Large intestine (tissue), 3 donors: ENCODE measurements around the gene TMEM79. TPM values are rescaled to one million over a fixed set of nuclear protein-coding genes. Genes with fewer than 3 reads are reported as not detected.

ENCODE experiments used
- DNase-seq, 2 donors: peaks; one replicate each; pipeline versions ENCODE4 v3.0.0 to v3.0.0-alpha.2; 2013
- H3K27ac ChIP-seq: one replicate; pipeline ENCODE4 v1.5.1; 2013; ENCODE audit warnings: low read length
- H3K27me3 ChIP-seq: 2 replicates; pipeline ENCODE4 v1.6.1; 2013; ENCODE audit warnings: low read length; ENCODE audit not compliant: control insufficient read depth, insufficient read depth
- H3K36me3 ChIP-seq: 2 replicates; pipeline ENCODE4 v1.6.1; 2013; ENCODE audit warnings: low read length; ENCODE audit not compliant: control insufficient read depth, insufficient read depth
- H3K4me1 ChIP-seq: one replicate; pipeline ENCODE4 v1.6.1; 2013; ENCODE audit warnings: low read length; ENCODE audit not compliant: control insufficient read depth, insufficient read depth
- H3K4me3 ChIP-seq: one replicate; pipeline ENCODE4 v1.5.1; 2013; ENCODE audit warnings: low read length
- H3K9me3 ChIP-seq: one replicate; pipeline ENCODE4 v1.6.1; 2013; ENCODE audit warnings: mild to moderate bottlenecking, low read depth, low read length, moderate library complexity; ENCODE audit not compliant: control insufficient read depth
- WGBS: methylation state at CpG from one replicate; pipeline ENCODE4 v1.1.5; 2013; ENCODE audit warnings: low lambda C conversion rate; ENCODE audit not compliant: insufficient coverage; 5-methylcytosine and 5-hydroxymethylcytosine counted together
- polyA plus RNA-seq: library from polyadenylated mRNA; unstranded; fragments of 120-200 nt; gene quantifications from one replicate; pipeline ENCODE4 v1.2.1, GENCODE V29; 2013

The TMEM79 gene
- polyA plus RNA-seq, 1 donor: 7.3 TPM

GRCh38 chr1:156246781-156247459 lies 37.2 kb upstream of the TMEM79 start:
- Histone ChIP-seq H3K4me3 (no peak overlapping the region), H3K27ac (no peak overlapping the region), H3K4me1 (peaks cover 4% of the 10 kb centered on the region), H3K27me3 (peaks cover 20% of the 10 kb centered on the region), H3K9me3 (no peaks in the 10 kb centered on the region), H3K36me3 (peaks cover 40% of the 10 kb centered on the region)
- WGBS: no CpG with 5 or more reads among the region's 16 CpGs
- no peak for DNase-seq

- Histone ChIP-seq H3K4me1 (peaks cover 4% of the 10 kb centered on the region), H3K4me3 (no peak within 1 kb of the TSS), H3K27me3 (peaks cover 20% of the 10 kb centered on the region), H3K27ac (no peak within 1 kb of the TSS), H3K36me3 (peaks cover 42% of the 10 kb centered on the region), H3K9me3 (no peaks in the 10 kb centered on the region)
- DNase-seq: peak in 1 of 2 donors; percentile 35
- WGBS: no CpG with 5 or more reads among the region's 16 CpGs
Measured at GRCh38 chr1:156247460-156248322, 36.4 kb upstream of the TMEM79 start, which contains the start of gene PAQR6. PAQR6 (minus strand) TSS chr1:156248056; CDS start chr1:156246731, 1,325 bp downstream.

- DNase-seq: no peak
- Histone ChIP-seq H3K27ac (no peak overlapping the region), H3K4me3 (no peak overlapping the region), H3K4me1 (peaks cover 4% of the 10 kb centered on the region), H3K36me3 (peaks cover 44% of the 10 kb centered on the region), H3K27me3 (peaks cover 20% of the 10 kb centered on the region), H3K9me3 (no peaks in the 10 kb centered on the region)
- WGBS: no CpG with 5 or more reads among the region's 4 CpGs
Measured at GRCh38 chr1:156248323-156248683, 35.8 kb upstream of the TMEM79 start.

GRCh38 chr1:156249593-156249992 lies 34.5 kb upstream of the TMEM79 start:
- WGBS: no CpG with 5 or more reads among the region's 5 CpGs
- Histone ChIP-seq H3K9me3 (no peaks in the 10 kb centered on the region), H3K27ac (no peak overlapping the region), H3K36me3 (peaks cover 55% of the 10 kb centered on the region), H3K4me1 (peaks cover 4% of the 10 kb centered on the region), H3K4me3 (no peak overlapping the region), H3K27me3 (peaks cover 17% of the 10 kb centered on the region)
- no peak for DNase-seq

GRCh38 chr1:156251527-156251926 lies 32.6 kb upstream of the TMEM79 start:
- no peaks in the 10 kb centered on the region for H3K9me3 ChIP-seq
- DNase-seq: no peak
- H3K27ac ChIP-seq: peak overlapping the region; percentile 31
- WGBS: no CpG with 5 or more reads among the region's 3 CpGs
- H3K4me3 ChIP-seq: no peak overlapping the region
- no peaks in the 10 kb centered on the region for H3K27me3 ChIP-seq
- no peaks in the 10 kb centered on the region for H3K4me1 ChIP-seq
- H3K36me3 ChIP-seq: peaks cover 70% of the 10 kb centered on the region

GRCh38 chr1:156253634-156254033 lies 30.5 kb upstream of the TMEM79 start:
- no peak overlapping the region for H3K4me3 ChIP-seq
- H3K4me1 ChIP-seq: no peaks in the 10 kb centered on the region
- DNase-seq: no peak
- H3K27me3 ChIP-seq: no peaks in the 10 kb centered on the region
- H3K36me3 ChIP-seq: peaks cover 90% of the 10 kb centered on the region
- no CpG with 5 or more reads among the region's 3 CpGs for WGBS
- H3K9me3 ChIP-seq: no peaks in the 10 kb centered on the region
- H3K27ac ChIP-seq: no peak overlapping the region

- no peak overlapping the region for H3K4me3 ChIP-seq
- no peaks in the 10 kb centered on the region for H3K9me3 ChIP-seq
- WGBS: no CpG with 5 or more reads among the region's 2 CpGs
- no peaks in the 10 kb centered on the region for H3K27me3 ChIP-seq
- H3K36me3 ChIP-seq: peaks cover 89% of the 10 kb centered on the region
- no peak overlapping the region for H3K27ac ChIP-seq
- no peaks in the 10 kb centered on the region for H3K4me1 ChIP-seq
- DNase-seq: no peak
Measured at GRCh38 chr1:156257711-156258110, 26.4 kb upstream of the TMEM79 start.

GRCh38 chr1:156258859-156259258 lies 25.3 kb upstream of the TMEM79 start:
- Histone ChIP-seq H3K27ac (no peak overlapping the region), H3K4me1 (no peaks in the 10 kb centered on the region), H3K36me3 (peaks cover 86% of the 10 kb centered on the region), H3K4me3 (no peak overlapping the region), H3K9me3 (no peaks in the 10 kb centered on the region), H3K27me3 (no peaks in the 10 kb centered on the region)
- WGBS: no CpG with 5 or more reads among the region's 8 CpGs
- DNase-seq: no peak

- H3K9me3 ChIP-seq: no peaks in the 10 kb centered on the region
- peaks cover 86% of the 10 kb centered on the region for H3K36me3 ChIP-seq
- WGBS: no CpG with 5 or more reads among the region's 3 CpGs
- no peaks in the 10 kb centered on the region for H3K27me3 ChIP-seq
- no peak overlapping the region for H3K4me3 ChIP-seq
- no peaks in the 10 kb centered on the region for H3K4me1 ChIP-seq
- H3K27ac ChIP-seq: no peak overlapping the region
- no peak for DNase-seq
Measured at GRCh38 chr1:156259805-156260204, 24.3 kb upstream of the TMEM79 start.

GRCh38 chr1:156260896-156261295 lies 23.2 kb upstream of the TMEM79 start:
- Histone ChIP-seq H3K27me3 (no peaks in the 10 kb centered on the region), H3K4me1 (no peaks in the 10 kb centered on the region), H3K36me3 (peaks cover 89% of the 10 kb centered on the region), H3K9me3 (no peaks in the 10 kb centered on the region), H3K4me3 (no peak overlapping the region), H3K27ac (no peak overlapping the region)
- WGBS: no CpG with 5 or more reads among the region's 2 CpGs
- no peak for DNase-seq
